ENCODE results near the gene ZFAND3. TPM values are rescaled to one million over a fixed set of nuclear protein-coding genes. Genes with fewer than 3 reads are reported as not detected.

ZFAND3 gene
- total RNA-seq, 1 experiment from 2014 or later: 75.0 TPM

DNA sequence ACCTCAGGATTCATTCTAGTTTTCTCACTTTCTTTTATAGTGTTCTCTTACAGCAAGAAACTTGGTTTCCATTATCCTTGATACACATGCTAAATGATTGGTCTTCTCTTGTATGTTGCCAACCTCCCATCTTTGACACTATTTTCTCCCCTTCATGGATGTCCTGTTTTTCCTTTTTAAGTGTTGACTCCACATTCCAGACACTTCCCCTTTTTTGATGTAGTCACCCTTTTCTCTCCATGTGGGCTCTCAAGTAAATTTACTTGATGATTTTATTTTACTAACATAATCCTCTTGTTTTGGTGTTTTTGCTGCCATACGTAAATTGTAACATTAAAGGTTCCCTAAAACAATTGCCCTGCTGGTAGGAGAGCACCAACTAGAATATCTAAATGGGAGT is 148.1 kb downstream of the ZFAND3 start:
- Mint-ChIP-seq H3K27me3 (ENCODE audit: unreplicated experiment) (no peaks in the 10 kb centered on the region), H3K36me3 (ENCODE audit: insufficient read depth, unreplicated experiment) (peaks cover 11% of the 10 kb centered on the region), H3K4me3 (ENCODE audit: low read depth, unreplicated experiment) (no peak overlapping the region), H3K9me3 (ENCODE audit: low read depth, unreplicated experiment) (peaks cover 5% of the 10 kb centered on the region), H3K4me1 (ENCODE audit: low read depth, unreplicated experiment) (no peaks in the 10 kb centered on the region), H3K27ac (ENCODE audit: unreplicated experiment) (no peak overlapping the region)
- intact Hi-C loops (cut with micrococcal nuclease; ENCODE audit: unreplicated experiment): no loop called here
- CTCF ChIA-PET: no interaction called here
- TF ChIP-seq, protein P1, sequence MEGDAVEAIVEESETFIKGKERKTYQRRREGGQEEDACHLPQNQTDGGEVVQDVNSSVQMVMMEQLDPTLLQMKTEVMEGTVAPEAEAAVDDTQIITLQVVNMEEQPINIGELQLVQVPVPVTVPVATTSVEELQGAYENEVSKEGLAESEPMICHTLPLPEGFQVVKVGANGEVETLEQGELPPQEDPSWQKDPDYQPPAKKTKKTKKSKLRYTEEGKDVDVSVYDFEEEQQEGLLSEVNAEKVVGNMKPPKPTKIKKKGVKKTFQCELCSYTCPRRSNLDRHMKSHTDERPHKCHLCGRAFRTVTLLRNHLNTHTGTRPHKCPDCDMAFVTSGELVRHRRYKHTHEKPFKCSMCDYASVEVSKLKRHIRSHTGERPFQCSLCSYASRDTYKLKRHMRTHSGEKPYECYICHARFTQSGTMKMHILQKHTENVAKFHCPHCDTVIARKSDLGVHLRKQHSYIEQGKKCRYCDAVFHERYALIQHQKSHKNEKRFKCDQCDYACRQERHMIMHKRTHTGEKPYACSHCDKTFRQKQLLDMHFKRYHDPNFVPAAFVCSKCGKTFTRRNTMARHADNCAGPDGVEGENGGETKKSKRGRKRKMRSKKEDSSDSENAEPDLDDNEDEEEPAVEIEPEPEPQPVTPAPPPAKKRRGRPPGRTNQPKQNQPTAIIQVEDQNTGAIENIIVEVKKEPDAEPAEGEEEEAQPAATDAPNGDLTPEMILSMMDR (IDR thresholded peaks at IDR 0.05; ENCODE audit: unreplicated experiment): no peak
- no TSS peak for BruUV-seq (replicated peaks)
- DNase-seq: no peak

DNA sequence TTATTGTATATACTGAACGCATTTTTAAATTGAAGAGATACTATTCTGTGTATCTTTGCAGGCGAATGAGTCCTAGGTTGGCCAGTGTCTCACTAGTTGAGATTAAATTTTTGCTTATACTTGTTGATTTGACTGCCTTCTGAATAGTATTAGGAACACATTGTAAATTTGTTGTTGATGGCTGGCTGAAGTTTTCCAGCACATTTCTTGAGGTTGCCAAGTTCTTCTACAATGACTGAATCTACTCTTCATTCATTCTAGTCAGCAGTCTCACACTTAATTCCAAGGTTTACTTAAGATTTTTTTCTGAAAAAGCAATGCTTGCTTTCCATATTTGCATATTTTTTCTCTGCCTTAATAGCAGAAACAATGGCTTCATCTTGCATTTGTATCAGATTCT is 151.7 kb downstream of the ZFAND3 start:
- Mint-ChIP-seq H3K36me3 (ENCODE audit: insufficient read depth, unreplicated experiment) (peaks cover 5% of the 10 kb centered on the region), H3K27me3 (ENCODE audit: unreplicated experiment) (no peaks in the 10 kb centered on the region), H3K4me3 (ENCODE audit: low read depth, unreplicated experiment) (no peak overlapping the region), H3K27ac (ENCODE audit: unreplicated experiment) (no peak overlapping the region), H3K9me3 (ENCODE audit: low read depth, unreplicated experiment) (peaks cover 8% of the 10 kb centered on the region), H3K4me1 (ENCODE audit: low read depth, unreplicated experiment) (no peaks in the 10 kb centered on the region)
- DNase-seq: no peak
- no TSS peak for BruUV-seq (replicated peaks)
- TF ChIP-seq, protein P1 (IDR thresholded peaks at IDR 0.05; ENCODE audit: unreplicated experiment): no peak
- CTCF ChIA-PET: interaction anchor here (0.7 kb wide), 1 partner anchor 241 kb away, joined by 3 read pairs; no protein-coding TSS in a partner anchor
- intact Hi-C loops (cut with micrococcal nuclease; ENCODE audit: unreplicated experiment): no loop called here

DNA sequence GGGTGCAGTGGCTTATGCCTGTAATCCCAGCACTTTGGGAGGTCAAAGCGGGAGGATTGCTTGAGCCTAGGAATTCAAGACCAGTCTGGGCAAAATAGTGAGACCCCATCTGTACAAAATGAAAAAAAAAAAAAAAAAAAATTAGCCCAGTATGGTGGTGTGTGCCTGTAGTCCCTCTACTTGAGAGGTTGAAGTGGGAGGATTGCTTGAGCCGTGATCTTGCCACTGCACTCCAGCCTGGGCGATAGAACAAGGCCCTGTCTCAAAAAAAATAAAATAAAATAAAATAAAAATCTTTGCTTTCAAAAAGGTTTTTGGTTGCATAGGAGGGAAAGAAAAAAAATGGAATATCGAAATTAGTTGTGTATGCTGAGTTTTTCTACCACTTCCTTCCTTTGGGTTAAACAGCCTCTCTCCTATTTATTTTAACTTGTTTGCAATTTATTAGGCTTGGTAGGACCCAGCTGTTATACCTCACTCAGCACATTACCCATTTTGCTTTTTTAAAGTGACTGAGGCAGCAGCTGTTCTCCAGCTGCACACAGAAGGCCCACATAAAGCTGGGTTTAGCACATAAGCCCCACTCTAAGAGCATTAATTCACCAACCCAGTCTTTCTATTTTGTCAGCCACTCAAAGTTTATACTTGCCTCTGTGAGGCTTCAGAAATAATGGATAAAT is 152.3 kb downstream of the ZFAND3 start:
- no peak for DNase-seq
- Mint-ChIP-seq H3K27me3 (ENCODE audit: unreplicated experiment) (no peaks in the 10 kb centered on the region), H3K9me3 (ENCODE audit: low read depth, unreplicated experiment) (peaks cover 8% of the 10 kb centered on the region), H3K4me3 (ENCODE audit: low read depth, unreplicated experiment) (no peak overlapping the region), H3K4me1 (ENCODE audit: low read depth, unreplicated experiment) (no peaks in the 10 kb centered on the region), H3K36me3 (ENCODE audit: insufficient read depth, unreplicated experiment) (peaks cover 5% of the 10 kb centered on the region), H3K27ac (ENCODE audit: unreplicated experiment) (no peak overlapping the region)
- CTCF ChIA-PET: interaction anchor here (0.7 kb wide), 1 partner anchor 241 kb away, joined by 3 read pairs; no protein-coding TSS in a partner anchor
- intact Hi-C loops (cut with micrococcal nuclease; ENCODE audit: unreplicated experiment): no loop called here
- BruUV-seq (replicated peaks): no TSS peak
- TF ChIP-seq, protein P1 (IDR thresholded peaks at IDR 0.05; ENCODE audit: unreplicated experiment): no peak

DNA sequence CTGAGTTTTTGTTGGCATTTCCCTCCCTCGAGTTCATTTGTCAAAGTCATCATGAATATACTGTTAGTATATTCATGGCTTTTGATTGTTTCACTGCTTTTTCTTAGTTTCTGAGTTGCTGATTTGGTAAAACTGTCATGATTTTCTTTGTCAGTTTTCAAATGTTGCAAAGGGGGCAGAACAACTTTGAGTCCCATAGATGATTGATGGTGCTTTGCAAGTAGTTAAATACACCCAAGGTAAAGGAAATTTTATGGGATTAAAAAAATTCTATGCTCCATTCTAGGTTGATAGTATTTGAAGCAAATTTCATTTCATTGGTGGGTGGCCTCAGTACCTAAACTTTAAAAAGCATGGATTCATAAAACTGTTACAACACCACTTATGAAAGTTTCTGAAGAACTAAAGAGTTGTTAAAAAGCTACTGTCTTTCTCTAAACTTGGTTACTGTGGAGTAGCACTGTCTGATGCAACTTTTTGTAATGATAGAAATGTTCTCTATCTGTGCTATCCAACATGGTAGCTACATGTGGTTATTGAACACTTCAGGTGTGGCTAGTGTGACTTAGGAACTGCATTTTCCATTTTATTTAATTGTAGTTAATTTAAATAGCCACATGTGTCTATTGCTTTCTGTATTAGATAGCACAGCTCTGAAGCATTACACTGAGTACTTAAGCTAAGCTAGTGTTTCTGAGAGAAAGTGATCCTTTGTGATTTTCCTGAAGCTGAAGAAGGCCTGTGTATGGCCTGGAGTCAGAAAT is 153.6 kb downstream of the ZFAND3 start:
- Mint-ChIP-seq H3K4me3 (ENCODE audit: low read depth, unreplicated experiment) (no peak overlapping the region), H3K4me1 (ENCODE audit: low read depth, unreplicated experiment) (peaks cover 8% of the 10 kb centered on the region), H3K27me3 (ENCODE audit: unreplicated experiment) (no peaks in the 10 kb centered on the region), H3K9me3 (ENCODE audit: low read depth, unreplicated experiment) (peaks cover 6% of the 10 kb centered on the region), H3K27ac (ENCODE audit: unreplicated experiment) (no peak overlapping the region), H3K36me3 (ENCODE audit: insufficient read depth, unreplicated experiment) (peaks cover 5% of the 10 kb centered on the region)
- TF ChIP-seq, protein P1 (IDR thresholded peaks at IDR 0.05; ENCODE audit: unreplicated experiment): no peak
- intact Hi-C loops (cut with micrococcal nuclease; ENCODE audit: unreplicated experiment): no loop called here
- DNase-seq: no peak
- CTCF ChIA-PET: no interaction called here
- BruUV-seq (replicated peaks): no TSS peak

All from Calu3 (cell line).